HG02870 (cell line): ENCODE results near the gene PCDHB8.
"Not testable (repeated sequence)": the region's sequence is repeated elsewhere in the genome, so short reads cannot be mapped to it uniquely, and the experiment has no call there.

Experiments
- ATAC-seq: cut with Tn5 transposase; IDR thresholded peaks from one replicate; pipeline ENCODE4 v1.9.1; 2021; ENCODE audit warnings: mild to moderate bottlenecking, moderate library complexity; ENCODE audit not compliant: unreplicated experiment

PCDHB8 gene

GRCh38 chr5:141225421-141225820, 47.8 kb downstream of the PCDHB8 start:
- not testable (repeated sequence) for ATAC-seq
